ENCODE data around the gene KRT37.
"Not testable (repeated sequence)": the region's sequence is repeated elsewhere in the genome, so short reads cannot be mapped to it uniquely, and the experiment has no call there.

KRT37 gene

GRCh38 chr17:41434415-41434814, 10.0 kb upstream of the KRT37 start (continued):
- TF ChIP-seq TCF7L2 (IDR thresholded peaks at IDR 0.05; ENCODE audit: borderline replicate concordance, low read depth, low read length) = no peak
- TF ChIP-seq EGR2 (tag by site-specific recombination; IDR thresholded peaks at IDR 0.05; ENCODE audit: low read depth) = no peak
- no peak for TF ChIP-seq PRDM4 (tag by site-specific recombination; IDR thresholded peaks at IDR 0.05)
- TF ChIP-seq SP3 (tag by site-specific recombination; IDR thresholded peaks at IDR 0.05) = no peak
- no peak for TF ChIP-seq ZNF610 (tag by site-specific recombination; IDR thresholded peaks at IDR 0.05; ENCODE audit: borderline replicate concordance)
- TF ChIP-seq ZNF223 (tag by site-specific recombination; IDR thresholded peaks at IDR 0.05) = no peak
- no peak for TF ChIP-seq ZNF514 (tag by site-specific recombination; IDR thresholded peaks at IDR 0.05)
- TF ChIP-seq MYNN (tag by site-specific recombination; IDR thresholded peaks at IDR 0.05; ENCODE audit: borderline replicate concordance) = no peak
- TF ChIP-seq ZFP3 (tag by site-specific recombination; IDR thresholded peaks at IDR 0.05; ENCODE audit: low read depth) = no peak
- TF ChIP-seq ZNF776 (tag by site-specific recombination; IDR thresholded peaks at IDR 0.05; ENCODE audit: borderline replicate concordance) = no peak

GRCh38 chr17:41434005-41434404, 9.6 kb upstream of the KRT37 start:
- CTCF ChIA-PET = interaction anchor here (0.7 to 3.0 kb wide), 4 partner anchors 11 to 228 kb away, joined by 3 to 9 read pairs (median 3); no protein-coding TSS in a partner anchor
- Histone ChIP-seq H3K4me1 (ENCODE audit: control insufficient read depth, insufficient read depth, low read length) (no peaks in the 10 kb centered on the region), H3K9me3 (ENCODE audit: control insufficient read depth, insufficient read depth, low read depth, low read length) (no peaks in the 10 kb centered on the region), H3K4me3 (ENCODE audit: low read depth, low read length) (no peak overlapping the region), H3K36me3 (ENCODE audit: control insufficient read depth in 2 of 2, insufficient read depth in 1 of 2, low read length in 2 of 2) (no peaks in the 10 kb centered on the region), H3K27ac (ENCODE audit: extremely low read depth, low read depth, low read length) (no peak overlapping the region)
- TF ChIP-seq ZNF777 (tag by site-specific recombination; IDR thresholded peaks at IDR 0.05; ENCODE audit: borderline replicate concordance) (no peak), ZBTB7A (tag by site-specific recombination; IDR thresholded peaks at IDR 0.05; ENCODE audit: low read depth) (no peak), ZNF2 (tag by site-specific recombination; IDR thresholded peaks at IDR 0.05) (no peak), ZNF580 (tag by site-specific recombination; IDR thresholded peaks at IDR 0.05) (no peak), ZNF768 (tag by site-specific recombination; IDR thresholded peaks at IDR 0.05) (no peak)
- POLR2A ChIA-PET = interaction anchor here (0.5 kb wide), 1 partner anchor 29 kb away, joined by 4 read pairs; no protein-coding TSS in a partner anchor

- no peaks in the 10 kb centered on the region for H3K36me3 ChIP-seq (ENCODE audit: control insufficient read depth in 2 of 2, insufficient read depth in 1 of 2, low read length in 2 of 2)
- POLR2A ChIA-PET = no interaction called here
- H3K27ac ChIP-seq (ENCODE audit: extremely low read depth, low read depth, low read length) = no peak overlapping the region
- no peaks in the 10 kb centered on the region for H3K4me1 ChIP-seq (ENCODE audit: control insufficient read depth, insufficient read depth, low read length)
- TF ChIP-seq ZNF692 (tag by site-specific recombination; IDR thresholded peaks at IDR 0.05) = no peak
- TF ChIP-seq ZNF529 (tag by site-specific recombination; IDR thresholded peaks at IDR 0.05; ENCODE audit: insufficient replicate concordance) = no peak
- no peak for TF ChIP-seq ZNF335 (tag by site-specific recombination; conservative IDR thresholded peaks at IDR 0.05)
- TF ChIP-seq ZNF629 (tag by site-specific recombination; IDR thresholded peaks at IDR 0.05) = no peak
- no peak for TF ChIP-seq ZNF423 (tag by site-specific recombination; IDR thresholded peaks at IDR 0.05)
- TF ChIP-seq YY2 (tag by site-specific recombination; IDR thresholded peaks at IDR 0.05) = no peak
- no peak for TF ChIP-seq TCF7L2 (IDR thresholded peaks at IDR 0.05; ENCODE audit: borderline replicate concordance, low read depth, low read length)
- TF ChIP-seq ZNF133 (tag by site-specific recombination; IDR thresholded peaks at IDR 0.05) = no peak
- TF ChIP-seq ZFP37 (tag by site-specific recombination; IDR thresholded peaks at IDR 0.05) = no peak
- no peak for TF ChIP-seq ZNF114 (tag by site-specific recombination; IDR thresholded peaks at IDR 0.05)
- no peak for TF ChIP-seq ZNF112 (tag by site-specific recombination; IDR thresholded peaks at IDR 0.05)
- TF ChIP-seq RBAK (tag by site-specific recombination; IDR thresholded peaks at IDR 0.05) = no peak
- no peak overlapping the region for H3K4me3 ChIP-seq (ENCODE audit: low read depth, low read length)
- H3K9me3 ChIP-seq (ENCODE audit: control insufficient read depth, insufficient read depth, low read depth, low read length) = no peaks in the 10 kb centered on the region
- CTCF ChIA-PET = interaction anchor here (0.6 to 3.0 kb wide), 4 partner anchors 11 to 228 kb away, joined by 3 to 9 read pairs (median 4); no protein-coding TSS in a partner anchor
Observed at GRCh38 chr17:41433586-41433985, 9.2 kb upstream of the KRT37 start.

GRCh38 chr17:41430376-41430775, 6.0 kb upstream of the KRT37 start:
- H3K9me3 ChIP-seq (ENCODE audit: control insufficient read depth, insufficient read depth, low read depth, low read length); H3K36me3 ChIP-seq (ENCODE audit: control insufficient read depth in 2 of 2, insufficient read depth in 1 of 2, low read length in 2 of 2); POLR2A ChIA-PET; H3K4me3 ChIP-seq (ENCODE audit: low read depth, low read length); H3K27ac ChIP-seq (ENCODE audit: extremely low read depth, low read depth, low read length); H3K4me1 ChIP-seq (ENCODE audit: control insufficient read depth, insufficient read depth, low read length): not testable (repeated sequence)
- CTCF ChIA-PET = interaction anchor here (0.6 to 0.8 kb wide), 4 partner anchors 13 to 1193 kb away, joined by 3 to 6 read pairs (median 4); no protein-coding TSS in a partner anchor
